GM12872 (cell line): ENCODE data around the gene TMEM269.

Experiments
- TF ChIP-seq, protein P1 (sequence below): IDR thresholded peaks from 3 replicates; pipeline ENCODE4 v1.5.1; 2011; ENCODE audit warnings: low read depth, mild to moderate bottlenecking, low read length, moderate library complexity; ENCODE audit not compliant: insufficient read depth

The TMEM269 gene

GRCh38 chr1:42801832-42802473 is 17.2 kb downstream of the TMEM269 start:
- TF ChIP-seq, protein P1, sequence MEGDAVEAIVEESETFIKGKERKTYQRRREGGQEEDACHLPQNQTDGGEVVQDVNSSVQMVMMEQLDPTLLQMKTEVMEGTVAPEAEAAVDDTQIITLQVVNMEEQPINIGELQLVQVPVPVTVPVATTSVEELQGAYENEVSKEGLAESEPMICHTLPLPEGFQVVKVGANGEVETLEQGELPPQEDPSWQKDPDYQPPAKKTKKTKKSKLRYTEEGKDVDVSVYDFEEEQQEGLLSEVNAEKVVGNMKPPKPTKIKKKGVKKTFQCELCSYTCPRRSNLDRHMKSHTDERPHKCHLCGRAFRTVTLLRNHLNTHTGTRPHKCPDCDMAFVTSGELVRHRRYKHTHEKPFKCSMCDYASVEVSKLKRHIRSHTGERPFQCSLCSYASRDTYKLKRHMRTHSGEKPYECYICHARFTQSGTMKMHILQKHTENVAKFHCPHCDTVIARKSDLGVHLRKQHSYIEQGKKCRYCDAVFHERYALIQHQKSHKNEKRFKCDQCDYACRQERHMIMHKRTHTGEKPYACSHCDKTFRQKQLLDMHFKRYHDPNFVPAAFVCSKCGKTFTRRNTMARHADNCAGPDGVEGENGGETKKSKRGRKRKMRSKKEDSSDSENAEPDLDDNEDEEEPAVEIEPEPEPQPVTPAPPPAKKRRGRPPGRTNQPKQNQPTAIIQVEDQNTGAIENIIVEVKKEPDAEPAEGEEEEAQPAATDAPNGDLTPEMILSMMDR, result no peak

DNA sequence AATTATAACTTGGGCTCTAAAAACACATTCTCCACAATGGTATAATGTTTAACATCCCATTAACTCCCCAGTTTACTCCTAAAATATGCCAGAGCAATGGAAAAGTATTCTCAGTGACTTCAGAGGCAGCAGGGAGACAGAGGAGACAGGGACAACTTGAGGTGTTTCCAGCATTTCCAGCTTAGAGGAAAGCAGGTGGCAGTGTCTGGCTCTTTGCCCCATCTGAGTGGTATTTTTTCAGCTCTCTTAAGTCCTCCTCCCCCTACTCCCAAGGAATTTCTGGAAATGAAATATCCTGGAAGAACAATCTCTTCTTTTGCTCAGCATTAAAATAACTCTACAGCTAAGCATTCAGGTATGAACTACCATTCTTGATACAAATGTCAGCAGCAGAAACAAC is 21.4 kb downstream of the TMEM269 start:
- TF ChIP-seq, protein P1, result no peak

DNA sequence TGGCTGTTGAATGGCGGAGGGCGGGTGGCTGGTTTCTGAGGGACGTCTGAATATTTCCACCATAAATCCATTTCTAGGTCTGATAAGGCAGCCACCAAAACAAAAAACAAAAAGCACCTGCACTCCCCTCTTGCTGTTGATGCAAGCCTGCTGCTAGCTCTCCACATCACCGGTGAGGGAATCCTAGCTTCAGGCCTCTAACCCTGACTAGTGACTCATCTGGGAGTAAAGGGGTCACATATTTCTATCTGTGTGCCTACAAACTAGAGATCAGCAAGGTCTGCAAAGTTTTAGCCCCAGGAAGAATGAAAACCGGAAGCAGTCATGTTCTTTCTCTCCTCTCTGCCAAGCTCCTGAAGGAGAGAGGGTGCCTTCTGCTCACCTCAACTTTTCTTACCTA is 21.8 kb downstream of the TMEM269 start:
- TF ChIP-seq, protein P1, result no peak

DNA sequence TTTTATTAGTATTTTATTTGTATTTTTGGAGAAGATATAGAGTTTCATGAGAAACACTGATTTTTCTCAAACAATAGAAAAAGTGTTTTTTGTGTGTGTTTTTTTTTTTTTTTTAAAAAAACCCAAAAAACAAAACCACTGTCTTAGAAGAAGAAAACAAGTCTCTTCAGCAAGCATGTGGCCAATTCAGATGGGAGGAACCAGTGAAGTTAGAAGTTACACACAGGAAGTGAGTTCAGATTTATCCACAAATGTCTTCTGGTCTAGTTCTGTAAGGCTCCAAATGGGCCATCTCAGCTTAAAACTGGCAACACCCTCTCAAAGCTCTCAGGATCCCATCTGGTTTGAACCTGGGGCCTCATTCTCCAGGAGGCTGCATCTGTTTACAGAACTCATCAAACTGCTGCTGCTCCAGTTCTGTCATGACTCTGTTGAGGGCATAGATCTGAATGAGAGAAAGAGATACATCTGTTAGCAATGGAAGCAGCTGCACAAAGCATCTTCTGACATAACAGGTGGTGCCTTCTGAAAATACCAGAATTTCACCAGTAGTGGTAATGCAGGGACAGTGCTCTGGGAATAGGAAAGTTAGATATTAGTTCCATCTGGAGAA is 22.4 kb downstream of the TMEM269 start:
- TF ChIP-seq, protein P1, result no peak

DNA sequence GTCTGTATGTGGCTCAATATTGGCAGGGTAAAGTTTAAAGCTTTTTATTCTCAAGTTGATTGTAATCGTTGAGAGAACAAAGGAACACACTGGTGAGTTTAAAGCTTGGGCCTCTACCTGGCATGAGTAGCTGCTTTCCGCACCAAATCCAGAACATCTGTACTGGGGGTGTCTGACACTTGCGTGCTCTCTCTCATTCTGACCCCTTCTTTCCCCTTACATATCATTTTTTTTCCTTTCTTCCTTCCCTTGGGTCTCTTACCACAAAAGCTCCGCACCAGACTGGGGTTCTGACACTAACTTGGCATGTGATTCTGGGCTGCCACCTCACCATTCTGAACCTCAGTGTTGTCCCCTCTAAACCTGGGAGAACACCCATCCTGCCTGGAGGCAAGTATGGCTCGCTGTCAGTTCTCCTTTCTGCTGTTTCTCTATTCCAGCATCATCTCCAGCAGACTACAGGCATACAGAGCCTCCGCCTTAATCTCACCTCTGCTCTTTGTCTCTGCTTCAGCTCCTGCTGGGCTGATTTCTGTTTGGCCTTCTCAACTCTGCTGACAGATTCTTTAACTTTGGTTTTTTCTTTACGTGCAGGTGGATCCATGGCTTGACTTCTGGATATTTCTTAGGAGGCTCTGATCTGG is 31.3 kb downstream of the TMEM269 start:
- TF ChIP-seq, protein P1, result no peak

DNA sequence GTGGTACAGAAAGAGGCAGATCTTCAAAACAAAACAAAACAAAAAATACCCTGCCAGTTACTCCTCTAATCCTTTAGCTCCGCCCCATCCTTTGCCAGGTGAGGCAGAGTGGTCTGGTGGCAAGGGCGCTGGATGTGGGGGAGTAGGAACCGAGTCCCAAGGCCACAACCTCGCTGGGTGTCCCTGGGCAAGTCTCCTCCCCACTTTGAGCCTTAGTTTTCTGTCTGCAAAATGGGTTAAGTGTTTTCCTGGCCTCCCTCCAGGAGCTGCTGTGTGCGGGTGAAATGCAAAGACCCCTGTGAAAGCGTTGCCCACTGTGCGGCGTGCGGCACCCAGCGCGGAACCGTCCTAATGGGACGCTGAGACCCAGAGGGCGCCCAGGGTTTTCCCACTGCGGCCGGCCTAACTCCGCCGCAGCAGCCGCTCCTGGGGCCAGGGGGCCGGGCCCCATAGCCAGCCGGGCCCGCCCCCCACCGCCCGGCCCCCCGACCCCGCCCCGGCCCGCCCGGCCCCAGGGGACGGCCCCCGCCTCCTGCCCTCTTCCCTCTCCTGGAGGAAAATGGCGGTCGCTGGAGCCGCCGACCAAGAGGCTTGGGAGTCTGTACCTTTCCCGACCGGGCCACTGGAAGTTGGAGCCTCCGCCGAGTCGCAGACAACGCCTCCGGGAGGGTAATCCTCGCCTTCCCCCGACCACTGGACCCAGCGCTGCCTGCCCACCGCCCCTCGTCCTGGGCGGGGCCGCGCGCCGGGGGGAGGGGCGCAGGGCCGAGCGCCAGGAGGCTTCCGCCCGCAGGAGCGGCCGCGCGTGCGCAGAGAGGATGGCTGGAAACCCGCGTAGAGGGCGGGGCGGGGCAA is 32.0 kb downstream of the TMEM269 start, which contains the start of the genes ERMAP and SVBP:
TSS of gene ERMAP (plus strand) at position 538 of the 855 bp plus-strand sequence. CDS start 13,327 bp downstream, outside the sequence.
TSS of gene SVBP (minus strand) at position 813 of the 855 bp plus-strand sequence. CDS start 853 bp downstream, outside the sequence.
- TF ChIP-seq, protein P1, result no peak

GRCh38 chr1:42817440-42817767 is 32.6 kb downstream of the TMEM269 start:
- TF ChIP-seq, protein P1, result no peak
